ENCODE data around the gene TBL3.
A peak's percentile ranks its signal among the peaks of the same experiment; 100 is the strongest.

Gene TBL3

GRCh38 chr16:1963806-1964505 lies 7.9 kb upstream of the TBL3 start:
- peak overlapping the region; percentile 63 for H3K4me2 ChIP-seq (ENCODE audit: low read depth, low read length)
- H3K9me2 ChIP-seq (replicated peaks; ENCODE audit: insufficient read depth, low read length), result no peaks in the 10 kb centered on the region
- peak overlapping the region; percentile 94; the same call in 1 of the 2 replicates for H3K9ac ChIP-seq (ENCODE audit: low read length)
- peaks cover 40% of the 10 kb centered on the region for H3F3A ChIP-seq (ENCODE audit: insufficient read depth, low read length)
- H3K36me3 ChIP-seq (replicated peaks; ENCODE audit: insufficient read depth, low read length), result peaks cover 17% of the 10 kb centered on the region
- H3K4me3 ChIP-seq (ENCODE audit: low read length), result peak overlapping the region; percentile 80
- TF ChIP-seq EZH2 (optimal IDR thresholded peaks at IDR 0.05; ENCODE audit: low read depth, low read length), result no peak
- TF ChIP-seq EZH2phosphoT487 (IDR thresholded peaks at IDR 0.05; ENCODE audit: low read length), result no peak
- H3K27me3 ChIP-seq (replicated peaks; ENCODE audit: insufficient read depth, low read length), result no peaks in the 10 kb centered on the region
- no peak for DNase-seq
- no peaks in the 10 kb centered on the region for H3K9me3 ChIP-seq (replicated peaks; ENCODE audit: insufficient read depth, low read length)
- peaks cover 43% of the 10 kb centered on the region for H3K79me2 ChIP-seq (ENCODE audit: low read length)
- peak overlapping the region; percentile 69; the same call in 1 of the 2 replicates for H3K27ac ChIP-seq (ENCODE audit: low read length)
- no peak overlapping the region for H2AFZ ChIP-seq (ENCODE audit: low read length)
- H4K20me1 ChIP-seq (ENCODE audit: insufficient read depth, low read length), result no peaks in the 10 kb centered on the region
- H3K4me1 ChIP-seq (ENCODE audit: low read length), result peaks cover 14% of the 10 kb centered on the region

GRCh38 chr16:1964506-1965395 lies 7.1 kb upstream of the TBL3 start, which contains the start of gene RPS2:
TSS of gene RPS2 (minus strand) at chr16:1964826. CDS start at chr16:1964625, 201 bp downstream.
- TF ChIP-seq EZH2 (optimal IDR thresholded peaks at IDR 0.05; ENCODE audit: low read depth, low read length), result no peak
- TF ChIP-seq EZH2phosphoT487 (IDR thresholded peaks at IDR 0.05; ENCODE audit: low read length), result no peak
- TF ChIP-seq CTCF (IDR thresholded peaks at IDR 0.05; ENCODE audit: low read length), result no peak
- peaks cover 40% of the 10 kb centered on the region for H3F3A ChIP-seq (ENCODE audit: insufficient read depth, low read length)
- H4K20me1 ChIP-seq (ENCODE audit: insufficient read depth, low read length), result no peaks in the 10 kb centered on the region
- peaks cover 38% of the 10 kb centered on the region for H3K79me2 ChIP-seq (ENCODE audit: low read length)
- H3K9ac ChIP-seq (ENCODE audit: low read length), result peak within 1 kb of the TSS; percentile 94
- peak within 1 kb of the TSS; percentile 64 for H2AFZ ChIP-seq (ENCODE audit: low read length)
- H3K9me2 ChIP-seq (replicated peaks; ENCODE audit: insufficient read depth, low read length), result no peaks in the 10 kb centered on the region
- peak; percentile 98 for DNase-seq
- H3K4me3 ChIP-seq (ENCODE audit: low read length), result peak within 1 kb of the TSS; percentile 80
- H3K27ac ChIP-seq (ENCODE audit: low read length), result peak within 1 kb of the TSS; percentile 69; the same call in 1 of the 2 replicates
- H3K4me2 ChIP-seq (ENCODE audit: low read depth, low read length), result peak within 1 kb of the TSS; percentile 93
- H3K9me3 ChIP-seq (replicated peaks; ENCODE audit: insufficient read depth, low read length), result no peaks in the 10 kb centered on the region
- H3K4me1 ChIP-seq (ENCODE audit: low read length), result peaks cover 12% of the 10 kb centered on the region
- H3K36me3 ChIP-seq (replicated peaks; ENCODE audit: insufficient read depth, low read length), result peaks cover 17% of the 10 kb centered on the region
- no peaks in the 10 kb centered on the region for H3K27me3 ChIP-seq (replicated peaks; ENCODE audit: insufficient read depth, low read length)

- Histone ChIP-seq H3F3A (ENCODE audit: insufficient read depth, low read length) (peaks cover 37% of the 10 kb centered on the region), H3K4me1 (ENCODE audit: low read length) (peaks cover 12% of the 10 kb centered on the region), H3K27ac (ENCODE audit: low read length) (peak overlapping the region; percentile 52; the same call in 1 of the 2 replicates), H3K4me3 (ENCODE audit: low read length) (peak overlapping the region; percentile 80), H4K20me1 (ENCODE audit: insufficient read depth, low read length) (no peaks in the 10 kb centered on the region), H3K9ac (ENCODE audit: low read length) (peak overlapping the region; percentile 94), H3K4me2 (ENCODE audit: low read depth, low read length) (peak overlapping the region; percentile 93), H3K36me3 (replicated peaks; ENCODE audit: insufficient read depth, low read length) (peaks cover 17% of the 10 kb centered on the region), H3K9me2 (replicated peaks; ENCODE audit: insufficient read depth, low read length) (no peaks in the 10 kb centered on the region), H3K27me3 (replicated peaks; ENCODE audit: insufficient read depth, low read length) (no peaks in the 10 kb centered on the region), H2AFZ (ENCODE audit: low read length) (peak overlapping the region; percentile 64; the same call in 1 of the 2 replicates), H3K9me3 (replicated peaks; ENCODE audit: insufficient read depth, low read length) (no peaks in the 10 kb centered on the region), H3K79me2 (ENCODE audit: low read length) (peaks cover 31% of the 10 kb centered on the region)
- TF ChIP-seq EZH2phosphoT487 (IDR thresholded peaks at IDR 0.05; ENCODE audit: low read length) (no peak), CTCF (IDR thresholded peaks at IDR 0.05; ENCODE audit: low read length) (no peak), EZH2 (optimal IDR thresholded peaks at IDR 0.05; ENCODE audit: low read depth, low read length) (no peak)
- no peak for DNase-seq
Measured at GRCh38 chr16:1965396-1966001, 6.4 kb upstream of the TBL3 start.

All from MM.1S (cell line).